GM12892 (cell line): ENCODE measurements around the gene NACC2.

Source experiments
- POLR2A ChIP-seq: IDR thresholded peaks from 2 replicates; pipeline ENCODE4 v1.6.1; 2011; ENCODE audit warnings: low read depth, low read length, control low read depth
- POLR2AphosphoS5 ChIP-seq: IDR thresholded peaks from 2 replicates; pipeline ENCODE4 v1.6.1; 2011; ENCODE audit warnings: low read depth, low read length, control low read depth
- TAF1 ChIP-seq: IDR thresholded peaks from 2 replicates; pipeline ENCODE4 v1.6.1; 2011; ENCODE audit warnings: low read depth, mild to moderate bottlenecking, control low read depth, low read length, borderline replicate concordance

- no peak for TF ChIP-seq POLR2AphosphoS5
- no peak for TF ChIP-seq POLR2A
- no peak for TF ChIP-seq TAF1
Observed at GRCh38 chr9:136054798-136055714, 40.0 kb downstream of the NACC2 start.
